Gastroesophageal sphincter (tissue), 4 donors: ENCODE measurements around the gene ATRN. TPM values are rescaled to one million over a fixed set of nuclear protein-coding genes. Genes with fewer than 3 reads are reported as not detected.
"Not testable (repeated sequence)": the region's sequence is repeated elsewhere in the genome, so short reads cannot be mapped to it uniquely, and the experiment has no call there.

Experiments
- ATAC-seq: fragments of 150-250 bp; one replicate; pipeline ENCODE4 v1.9.1; 2016; ENCODE audit warnings: mild to moderate bottlenecking, moderate library complexity
- H3K27ac ChIP-seq, 4 donors: fragments of 200-600 bp; sonication (generic) in 3 of 4; 1 replicate in 3 of 4; 2 replicates in 1 of 4; pipeline ENCODE4 v1.5.1; 2016 to 2019
- H3K27me3 ChIP-seq: fragments of 200-600 bp; sonication (generic); one replicate; pipeline ENCODE4 v1.5.1; 2019
- H3K36me3 ChIP-seq, 2 donors: fragments of 200-600 bp; sonication (generic); one replicate each; pipeline ENCODE4 v1.5.1; 2019; ENCODE audit warnings: control low read depth in 1 of 2
- H3K4me1 ChIP-seq, 3 donors: fragments of 200-600 bp; sonication (generic); 1 replicate in 2 of 3; 2 replicates in 1 of 3; pipeline ENCODE4 v1.5.1; 2016 to 2019; ENCODE audit warnings: control low read depth in 2 of 3
- H3K4me3 ChIP-seq, 2 donors: fragments of 200-600 bp; sonication (generic); one replicate each; pipeline ENCODE4 v1.5.1; 2019; ENCODE audit warnings: mild to moderate bottlenecking in 1 of 2, moderate library complexity in 1 of 2
- H3K9me3 ChIP-seq, 3 donors: fragments of 200-600 bp; sonication (generic); one replicate each; pipeline ENCODE4 v1.5.1; 2017 to 2019; ENCODE audit warnings: control low read depth in 2 of 3
- CTCF ChIP-seq, 4 experiments: fragments of 200-600 bp in 2 of 4; fragments of 450-650 bp in 2 of 4; sonication (generic) in 1 of 4; IDR thresholded peaks; one replicate each; pipeline ENCODE4 v1.5.1; 2017 to 2019; ENCODE audit warnings: antibody characterized with exemption in 4 of 4, mild to moderate bottlenecking in 2 of 4, moderate library complexity in 2 of 4
- EP300 ChIP-seq: sonication (generic); formaldehyde crosslinking; IDR thresholded peaks from one replicate; pipeline ENCODE4 v1.6.1; 2017; ENCODE audit warnings: antibody characterized with exemption, mild to moderate bottlenecking
- POLR2A ChIP-seq, 2 donors: fragments of 450-650 bp; IDR thresholded peaks; one replicate each; pipeline ENCODE4 v1.6.1; 2017; ENCODE audit warnings: antibody characterized with exemption in 2 of 2, mild to moderate bottlenecking in 2 of 2, moderate library complexity in 1 of 2
- POLR2AphosphoS5 ChIP-seq: sonication (generic); formaldehyde crosslinking; IDR thresholded peaks from one replicate; pipeline ENCODE4 v1.6.1; 2017; ENCODE audit warnings: antibody characterized with exemption
- WGBS, 2 donors: methylation state at CpG; one replicate each; pipeline ENCODE4 v1.1.5; 2018; ENCODE audit warnings: low coverage in 1 of 2; 5-methylcytosine and 5-hydroxymethylcytosine counted together
- total RNA-seq, 4 donors: library from RNA; depleted of rRNA; stranded (reverse); fragments of >200 nt; gene quantifications; one replicate each; pipeline ENCODE4 v1.1.0, GENCODE V29; 2016

Gene ATRN
- total RNA-seq, 4 donors from 2014 or later: 16.7 to 22.2 (median 19.4) TPM

- H3K27me3 ChIP-seq: no peaks in the 10 kb centered on the region
- ATAC-seq: no peak
- no peak overlapping the region for H3K27ac ChIP-seq
- no peaks in the 10 kb centered on the region for H3K4me1 ChIP-seq
- no peak overlapping the region for H3K4me3 ChIP-seq
- no peak for TF ChIP-seq CTCF (IDR thresholded peaks at IDR 0.05)
- TF ChIP-seq POLR2AphosphoS5: no peak
- no peak for TF ChIP-seq POLR2A (IDR thresholded peaks at IDR 0.05)
- TF ChIP-seq EP300: no peak
- H3K36me3 ChIP-seq: peaks cover 4 to 87% of the 10 kb centered on the region in 2 donors
- H3K9me3 ChIP-seq: no peaks in the 10 kb centered on the region
- 80 to 88% methylated on average over 2 of the region's 2 CpGs for WGBS, 2 donors
Measured at GRCh38 chr20:3603108-3603507, 132.3 kb downstream of the ATRN start.

GRCh38 chr20:3605386-3605886 is 134.6 kb downstream of the ATRN start:
- not testable (repeated sequence) for H3K27ac ChIP-seq, H3K4me1 ChIP-seq, H3K27me3 ChIP-seq, H3K9me3 ChIP-seq, ATAC-seq, H3K4me3 ChIP-seq
- WGBS, 2 donors: 100% methylated on average over 1 to 4 of the region's 4 CpGs
- peaks cover 4 to 64% of the 10 kb centered on the region in 2 donors for H3K36me3 ChIP-seq

GRCh38 chr20:3606021-3606420 is 135.2 kb downstream of the ATRN start:
- Histone ChIP-seq H3K27ac (no peak overlapping the region), H3K27me3 (no peaks in the 10 kb centered on the region), H3K36me3 (peaks cover 4 to 59% of the 10 kb centered on the region in 2 donors), H3K9me3 (no peaks in the 10 kb centered on the region), H3K4me1 (no peaks in the 10 kb centered on the region), H3K4me3 (no peak overlapping the region)
- ATAC-seq: no peak
- 59 to 74% methylated on average over 3 of the region's 3 CpGs for WGBS, 2 donors
- TF ChIP-seq POLR2A (IDR thresholded peaks at IDR 0.05) (no peak), EP300 (no peak), POLR2AphosphoS5 (no peak), CTCF (IDR thresholded peaks at IDR 0.05) (no peak)

- H3K4me1 ChIP-seq: no peaks in the 10 kb centered on the region
- TF ChIP-seq EP300 (no peak), POLR2AphosphoS5 (no peak), POLR2A (IDR thresholded peaks at IDR 0.05) (no peak), CTCF (IDR thresholded peaks at IDR 0.05) (no peak)
- no peaks in the 10 kb centered on the region for H3K27me3 ChIP-seq
- no peak overlapping the region for H3K4me3 ChIP-seq
- H3K9me3 ChIP-seq: no peaks in the 10 kb centered on the region
- no peak for ATAC-seq
- WGBS, 2 donors: 30 to 35% methylated on average over 1 of the region's 1 CpG
- peaks cover 0 to 16% of the 10 kb centered on the region in 2 donors for H3K36me3 ChIP-seq
- no peak overlapping the region for H3K27ac ChIP-seq
Measured at GRCh38 chr20:3611901-3612300, 141.1 kb downstream of the ATRN start.

GRCh38 chr20:3612795-3613572 is 142.2 kb downstream of the ATRN start:
- H3K27ac ChIP-seq: no peak overlapping the region
- no peaks in the 10 kb centered on the region for H3K9me3 ChIP-seq
- TF ChIP-seq POLR2AphosphoS5: no peak
- TF ChIP-seq CTCF (IDR thresholded peaks at IDR 0.05): no peak
- TF ChIP-seq POLR2A (IDR thresholded peaks at IDR 0.05): no peak
- TF ChIP-seq EP300: no peak
- no peaks in the 10 kb centered on the region for H3K4me1 ChIP-seq
- H3K36me3 ChIP-seq: peaks cover 0 to 16% of the 10 kb centered on the region in 2 donors
- WGBS, 2 donors: 84 to 86% methylated on average over 10 of the region's 10 CpGs
- H3K27me3 ChIP-seq: no peaks in the 10 kb centered on the region
- H3K4me3 ChIP-seq: no peak overlapping the region
- ATAC-seq: no peak
